ENCODE results near the gene CD3E.
"Not testable (repeated sequence)": the region's sequence is repeated elsewhere in the genome, so short reads cannot be mapped to it uniquely, and the experiment has no call there.

Gene CD3E

DNA sequence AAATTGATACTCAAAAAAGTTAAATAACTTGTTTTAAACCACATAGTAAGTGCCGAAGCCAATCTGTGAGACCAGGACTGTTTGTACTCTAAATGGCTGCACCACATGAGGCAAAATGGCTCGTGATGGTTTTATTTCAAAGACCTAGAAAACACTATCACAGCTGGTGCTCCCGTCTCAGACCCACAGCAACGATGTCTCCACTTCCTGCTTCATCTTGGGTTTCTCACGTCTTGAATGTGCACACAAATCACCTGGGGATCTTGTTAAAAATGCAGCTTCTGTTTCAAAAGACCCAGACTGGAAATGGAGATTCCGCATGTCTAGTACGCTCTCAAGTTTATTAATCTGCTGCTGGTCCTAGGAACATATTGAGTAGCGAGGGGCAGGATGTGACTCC, 1.2 kb downstream of the CD3E start:
- Histone ChIP-seq H2BK15ac (ENCODE audit: low read depth, poor library complexity, severe bottlenecking) (no peak overlapping the region), H3K23ac (ENCODE audit: low read length in 2 of 2) (no peak overlapping the region), H3K18ac (ENCODE audit: low read depth in 1 of 2, low read length in 2 of 2) (no peak overlapping the region), H4K91ac (ENCODE audit: low read length) (no peak overlapping the region), H3K79me1 (replicated peaks; ENCODE audit: low read length, poor library complexity, severe bottlenecking) (no peaks in the 10 kb centered on the region), H3K4me2 (ENCODE audit: low read length, poor library complexity, severe bottlenecking) (no peak overlapping the region), H2BK120ac (ENCODE audit: low read depth, low read length) (no peak overlapping the region), H3K4me1 (ENCODE audit: control insufficient read depth, insufficient read depth, low read depth, low read length) (no peaks in the 10 kb centered on the region), H2AK5ac (ENCODE audit: low read length, severe bottlenecking) (no peak overlapping the region), H2AFZ (ENCODE audit: low read depth, low read length) (no peak overlapping the region), H3K36me3 (ENCODE audit: control insufficient read depth in 1 of 2, insufficient read depth in 2 of 2, low read depth in 1 of 2, low read length in 2 of 2) (no peaks in the 10 kb centered on the region), H2BK12ac (ENCODE audit: low read length in 2 of 2) (no peak overlapping the region), H3K14ac (ENCODE audit: low read length in 2 of 2) (no peak overlapping the region), H3K27ac (ENCODE audit: low read length, poor library complexity, severe bottlenecking) (no peak overlapping the region), H3K9ac (ENCODE audit: low read length) (no peak overlapping the region), H3K9me3 (ENCODE audit: control insufficient read depth, low read length) (no peaks in the 10 kb centered on the region), H3K4ac (ENCODE audit: low read depth in 1 of 2, low read length in 2 of 2) (no peak overlapping the region), H3K4me3 (ENCODE audit: insufficient read depth in 1 of 2, low read depth in 1 of 2, low read length in 2 of 2) (no peak overlapping the region), H2BK5ac (ENCODE audit: low read depth, low read length, poor library complexity, severe bottlenecking) (no peak overlapping the region), H4K8ac (ENCODE audit: low read length) (no peak overlapping the region), H3K27me3 (ENCODE audit: control insufficient read depth in 1 of 2, insufficient read depth in 1 of 2, low read length in 2 of 2) (peaks cover 27 to 36% of the 10 kb centered on the region in 2 experiments)
- no peak for DNase-seq
- WGBS = 71% methylated on average over 8 of the region's 8 CpGs

GRCh38 chr11:118306556-118306955, 2.0 kb downstream of the CD3E start:
- H3K18ac ChIP-seq (ENCODE audit: low read depth in 1 of 2, low read length in 2 of 2) = no peak overlapping the region
- no peak overlapping the region for H3K9ac ChIP-seq (ENCODE audit: low read length)
- no peak overlapping the region for H4K8ac ChIP-seq (ENCODE audit: low read length)
- H2BK12ac ChIP-seq (ENCODE audit: low read length in 2 of 2) = no peak overlapping the region
- no peak overlapping the region for H3K14ac ChIP-seq (ENCODE audit: low read length in 2 of 2)
- no peak overlapping the region for H2AK5ac ChIP-seq (ENCODE audit: low read length, severe bottlenecking)
- peak; percentile 13 for DNase-seq
- H2BK120ac ChIP-seq (ENCODE audit: low read depth, low read length) = no peak overlapping the region
- no peak overlapping the region for H2BK15ac ChIP-seq (ENCODE audit: low read depth, poor library complexity, severe bottlenecking)
- WGBS = 86% methylated on average over 2 of the region's 2 CpGs
- no peaks in the 10 kb centered on the region for H3K4me1 ChIP-seq (ENCODE audit: control insufficient read depth, insufficient read depth, low read depth, low read length)
- no peak overlapping the region for H3K4me2 ChIP-seq (ENCODE audit: low read length, poor library complexity, severe bottlenecking)
- no peaks in the 10 kb centered on the region for H3K79me1 ChIP-seq (replicated peaks; ENCODE audit: low read length, poor library complexity, severe bottlenecking)
- no peak overlapping the region for H2AFZ ChIP-seq (ENCODE audit: low read depth, low read length)
- no peak overlapping the region for H3K4ac ChIP-seq (ENCODE audit: low read depth in 1 of 2, low read length in 2 of 2)
- no peak overlapping the region for H4K91ac ChIP-seq (ENCODE audit: low read length)
- H3K27ac ChIP-seq (ENCODE audit: low read length, poor library complexity, severe bottlenecking) = no peak overlapping the region
- H3K27me3 ChIP-seq (ENCODE audit: control insufficient read depth in 1 of 2, insufficient read depth in 1 of 2, low read length in 2 of 2) = peaks cover 19 to 35% of the 10 kb centered on the region in 2 experiments
- no peak overlapping the region for H2BK5ac ChIP-seq (ENCODE audit: low read depth, low read length, poor library complexity, severe bottlenecking)
- H3K9me3 ChIP-seq (ENCODE audit: control insufficient read depth, low read length) = no peaks in the 10 kb centered on the region
- no peak overlapping the region for H3K23ac ChIP-seq (ENCODE audit: low read length in 2 of 2)
- H3K4me3 ChIP-seq (ENCODE audit: insufficient read depth in 1 of 2, low read depth in 1 of 2, low read length in 2 of 2) = no peak overlapping the region
- H3K36me3 ChIP-seq (ENCODE audit: control insufficient read depth in 1 of 2, insufficient read depth in 2 of 2, low read depth in 1 of 2, low read length in 2 of 2) = no peaks in the 10 kb centered on the region

GRCh38 chr11:118308995-118309528, 4.5 kb downstream of the CD3E start:
- H4K91ac ChIP-seq (ENCODE audit: low read length); H3K23ac ChIP-seq (ENCODE audit: low read length in 2 of 2); H3K9me3 ChIP-seq (ENCODE audit: control insufficient read depth, low read length); H3K27ac ChIP-seq (ENCODE audit: low read length, poor library complexity, severe bottlenecking); H3K14ac ChIP-seq (ENCODE audit: low read length in 2 of 2); H3K79me1 ChIP-seq (replicated peaks; ENCODE audit: low read length, poor library complexity, severe bottlenecking); DNase-seq; H2BK5ac ChIP-seq (ENCODE audit: low read depth, low read length, poor library complexity, severe bottlenecking); H4K8ac ChIP-seq (ENCODE audit: low read length); H2BK15ac ChIP-seq (ENCODE audit: low read depth, poor library complexity, severe bottlenecking); H3K4me2 ChIP-seq (ENCODE audit: low read length, poor library complexity, severe bottlenecking); H3K4me1 ChIP-seq (ENCODE audit: control insufficient read depth, insufficient read depth, low read depth, low read length); H2AK5ac ChIP-seq (ENCODE audit: low read length, severe bottlenecking); H2BK120ac ChIP-seq (ENCODE audit: low read depth, low read length); H3K4me3 ChIP-seq (ENCODE audit: insufficient read depth in 1 of 2, low read depth in 1 of 2, low read length in 2 of 2); H3K18ac ChIP-seq (ENCODE audit: low read depth in 1 of 2, low read length in 2 of 2); H2BK12ac ChIP-seq (ENCODE audit: low read length in 2 of 2); H2AFZ ChIP-seq (ENCODE audit: low read depth, low read length); H3K9ac ChIP-seq (ENCODE audit: low read length); H3K36me3 ChIP-seq (ENCODE audit: control insufficient read depth in 1 of 2, insufficient read depth in 2 of 2, low read depth in 1 of 2, low read length in 2 of 2); H3K4ac ChIP-seq (ENCODE audit: low read depth in 1 of 2, low read length in 2 of 2): not testable (repeated sequence)
- WGBS = 82% methylated on average over 2 of the region's 5 CpGs
- peaks cover 28 to 34% of the 10 kb centered on the region in 2 experiments for H3K27me3 ChIP-seq (ENCODE audit: control insufficient read depth in 1 of 2, insufficient read depth in 1 of 2, low read length in 2 of 2)

DNA sequence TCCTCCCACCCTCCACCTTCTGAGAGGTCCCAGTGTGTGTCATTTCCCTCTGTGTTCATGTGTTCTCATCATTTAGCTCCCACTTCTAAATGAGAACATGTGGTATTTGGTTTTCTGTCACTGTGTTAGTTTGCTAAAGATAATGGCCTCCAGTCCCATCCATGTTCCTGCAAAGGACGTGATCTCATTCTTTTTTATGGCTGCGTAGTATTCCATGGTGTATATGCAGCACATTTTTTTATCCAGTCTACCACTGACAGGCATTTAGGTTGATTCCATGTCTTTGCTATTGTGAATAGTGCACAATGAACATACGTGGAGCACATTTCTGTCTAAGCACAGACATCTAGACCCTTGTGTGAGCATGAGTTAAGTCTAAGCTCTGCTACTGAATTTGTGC, 5.7 kb downstream of the CD3E start:
- no peak overlapping the region for H3K4me3 ChIP-seq (ENCODE audit: insufficient read depth in 1 of 2, low read depth in 1 of 2, low read length in 2 of 2)
- no peak overlapping the region for H2BK5ac ChIP-seq (ENCODE audit: low read depth, low read length, poor library complexity, severe bottlenecking)
- no peak overlapping the region for H3K18ac ChIP-seq (ENCODE audit: low read depth in 1 of 2, low read length in 2 of 2)
- H3K9me3 ChIP-seq (ENCODE audit: control insufficient read depth, low read length) = no peaks in the 10 kb centered on the region
- no peak overlapping the region for H2AK5ac ChIP-seq (ENCODE audit: low read length, severe bottlenecking)
- H4K91ac ChIP-seq (ENCODE audit: low read length) = no peak overlapping the region
- H3K4me2 ChIP-seq (ENCODE audit: low read length, poor library complexity, severe bottlenecking) = no peak overlapping the region
- no peak overlapping the region for H2AFZ ChIP-seq (ENCODE audit: low read depth, low read length)
- no peak overlapping the region for H3K4ac ChIP-seq (ENCODE audit: low read depth in 1 of 2, low read length in 2 of 2)
- H2BK15ac ChIP-seq (ENCODE audit: low read depth, poor library complexity, severe bottlenecking) = no peak overlapping the region
- H3K27ac ChIP-seq (ENCODE audit: low read length, poor library complexity, severe bottlenecking) = no peak overlapping the region
- no peak for DNase-seq
- WGBS = 94% methylated on average over 3 of the region's 3 CpGs
- no peaks in the 10 kb centered on the region for H3K4me1 ChIP-seq (ENCODE audit: control insufficient read depth, insufficient read depth, low read depth, low read length)
- H2BK120ac ChIP-seq (ENCODE audit: low read depth, low read length) = no peak overlapping the region
- no peak overlapping the region for H3K9ac ChIP-seq (ENCODE audit: low read length)
- no peaks in the 10 kb centered on the region for H3K79me1 ChIP-seq (replicated peaks; ENCODE audit: low read length, poor library complexity, severe bottlenecking)
- no peak overlapping the region for H3K14ac ChIP-seq (ENCODE audit: low read length in 2 of 2)
- H2BK12ac ChIP-seq (ENCODE audit: low read length in 2 of 2) = no peak overlapping the region
- H4K8ac ChIP-seq (ENCODE audit: low read length) = no peak overlapping the region
- no peak overlapping the region for H3K23ac ChIP-seq (ENCODE audit: low read length in 2 of 2)
- no peaks in the 10 kb centered on the region for H3K36me3 ChIP-seq (ENCODE audit: control insufficient read depth in 1 of 2, insufficient read depth in 2 of 2, low read depth in 1 of 2, low read length in 2 of 2)
- H3K27me3 ChIP-seq (ENCODE audit: control insufficient read depth in 1 of 2, insufficient read depth in 1 of 2, low read length in 2 of 2) = peaks cover 33 to 38% of the 10 kb centered on the region in 2 experiments
